ENCODE measurements around the gene ACOX3. TPM values are rescaled to one million over a fixed set of nuclear protein-coding genes. Genes with fewer than 3 reads are reported as not detected.

The ACOX3 gene
- polyA plus RNA-seq, 3 donors, result 3.8 to 16.8 (median 13.3) TPM

GRCh38 chr4:8331575-8331955, 109.0 kb downstream of the ACOX3 start:
- no peak for TF ChIP-seq CTCF (IDR thresholded peaks at IDR 0.05)
- Histone ChIP-seq H3K27ac (ENCODE audit: low read depth in 1 of 2, low read length in 2 of 2) (no peak overlapping the region), H3K9ac (ENCODE audit: insufficient read depth, low read length, poor library complexity, severe bottlenecking) (no peak overlapping the region), H3K9me3 (replicated peaks in 1 of 2; ENCODE audit: control insufficient read depth in 1 of 2, insufficient read depth in 1 of 2, low read length in 2 of 2) (peaks cover 0 to 3% of the 10 kb centered on the region in 2 donors), H2AFZ (ENCODE audit: insufficient read depth, low read depth, low read length, poor library complexity, severe bottlenecking) (no peak overlapping the region), H3K36me3 (replicated peaks in 1 of 2; ENCODE audit: control insufficient read depth in 1 of 2, insufficient read depth in 2 of 2, low read length in 2 of 2) (no peaks in the 10 kb centered on the region), H3K4me1 (ENCODE audit: control insufficient read depth in 1 of 2, insufficient read depth in 2 of 2, low read length in 2 of 2) (no peaks in the 10 kb centered on the region), H3K4me3 (replicated peaks in 1 of 3; ENCODE audit: low read depth in 2 of 3, low read length in 3 of 3) (no peak overlapping the region), H3K4me2 (replicated peaks; ENCODE audit: extremely low read depth, low read length, poor library complexity, severe bottlenecking) (no peak overlapping the region), H4K20me1 (ENCODE audit: insufficient read depth, low read length) (no peaks in the 10 kb centered on the region), H3K79me2 (ENCODE audit: insufficient read depth, low read length) (no peaks in the 10 kb centered on the region), H3K27me3 (ENCODE audit: control insufficient read depth in 2 of 2, insufficient read depth in 2 of 2, low read length in 2 of 2) (no peaks in the 10 kb centered on the region)
- intact Hi-C loops (cut with micrococcal nuclease), result no loop called here
- Mint-ChIP-seq H3K9me3 (peaks cover 5 to 13% (median 10%) of the 10 kb centered on the region in 7 donors), H3K27me3 (ENCODE audit: low read depth in 3 of 3) (peaks cover 0 to 2% (median 0%) of the 10 kb centered on the region in 3 donors), H3K4me3 (no peak overlapping the region), H3K4me1 (peaks cover 3% of the 10 kb centered on the region), H3K36me3 (no peaks in the 10 kb centered on the region), H3K27ac (no peak overlapping the region)
- no peak for DNase-seq
- WGBS (ENCODE audit: insufficient coverage), result 31% methylated on average over 2 of the region's 6 CpGs

GRCh38 chr4:8330821-8331574, 109.5 kb downstream of the ACOX3 start:
- H3K27ac Mint-ChIP-seq, result no peak overlapping the region
- DNase-seq, result no peak
- intact Hi-C loops (cut with micrococcal nuclease), result no loop called here
- H3K4me3 Mint-ChIP-seq, result no peak overlapping the region
- Histone ChIP-seq H3K9ac (ENCODE audit: insufficient read depth, low read length, poor library complexity, severe bottlenecking) (no peak overlapping the region), H3K4me3 (replicated peaks in 1 of 3; ENCODE audit: low read depth in 2 of 3, low read length in 3 of 3) (no peak overlapping the region), H3K27me3 (ENCODE audit: control insufficient read depth in 2 of 2, insufficient read depth in 2 of 2, low read length in 2 of 2) (no peaks in the 10 kb centered on the region), H3K36me3 (replicated peaks in 1 of 2; ENCODE audit: control insufficient read depth in 1 of 2, insufficient read depth in 2 of 2, low read length in 2 of 2) (no peaks in the 10 kb centered on the region), H3K4me1 (ENCODE audit: control insufficient read depth in 1 of 2, insufficient read depth in 2 of 2, low read length in 2 of 2) (no peaks in the 10 kb centered on the region), H3K79me2 (ENCODE audit: insufficient read depth, low read length) (no peaks in the 10 kb centered on the region), H3K4me2 (replicated peaks; ENCODE audit: extremely low read depth, low read length, poor library complexity, severe bottlenecking) (no peak overlapping the region), H4K20me1 (ENCODE audit: insufficient read depth, low read length) (no peaks in the 10 kb centered on the region), H3K9me3 (replicated peaks in 1 of 2; ENCODE audit: control insufficient read depth in 1 of 2, insufficient read depth in 1 of 2, low read length in 2 of 2) (peaks cover 0 to 3% of the 10 kb centered on the region in 2 donors), H3K27ac (ENCODE audit: low read depth in 1 of 2, low read length in 2 of 2) (no peak overlapping the region), H2AFZ (ENCODE audit: insufficient read depth, low read depth, low read length, poor library complexity, severe bottlenecking) (no peak overlapping the region)
- peaks cover 5 to 12% (median 9%) of the 10 kb centered on the region in 7 donors for H3K9me3 Mint-ChIP-seq
- 68% methylated on average over 9 of the region's 15 CpGs for WGBS (ENCODE audit: insufficient coverage)
- peaks cover 0 to 2% (median 0%) of the 10 kb centered on the region in 3 donors for H3K27me3 Mint-ChIP-seq (ENCODE audit: low read depth in 3 of 3)
- H3K4me1 Mint-ChIP-seq, result no peaks in the 10 kb centered on the region
- no peak for TF ChIP-seq CTCF (IDR thresholded peaks at IDR 0.05)
- H3K36me3 Mint-ChIP-seq, result no peaks in the 10 kb centered on the region
